Transverse colon (tissue), 4 donors: Measurements from ENCODE around the gene NOTCH1. TPM values are rescaled to one million over a fixed set of nuclear protein-coding genes. Genes with fewer than 3 reads are reported as not detected.

Experiments used
- DNase-seq: peaks from one replicate; pipeline ENCODE4 v3.0.0-alpha.2; 2019
- H3K27ac ChIP-seq, 4 donors: fragments of 200-600 bp; sonication (generic); 2 replicates each; pipeline ENCODE4 v1.5.1; 2016 to 2018; ENCODE audit warnings: inconsistent platforms in 4 of 4
- H3K27me3 ChIP-seq: fragments of 200-600 bp; sonication (generic); 2 replicates; pipeline ENCODE4 v1.5.1; 2017; ENCODE audit warnings: inconsistent platforms
- H3K36me3 ChIP-seq, 4 donors: fragments of 200-600 bp; sonication (generic); 2 replicates each; pipeline ENCODE4 v1.5.1; 2017 to 2019; ENCODE audit warnings: inconsistent platforms in 4 of 4
- H3K4me1 ChIP-seq, 4 donors: fragments of 200-600 bp; sonication (generic); 2 replicates each; pipeline ENCODE4 v1.5.1; 2017 to 2020; ENCODE audit warnings: inconsistent platforms in 4 of 4
- H3K4me3 ChIP-seq, 4 donors: fragments of 200-600 bp; sonication (generic); 1 replicate in 1 of 4; 2 replicates in 3 of 4; pipeline versions ENCODE4 v1.5.1 to v1.6.1; 2017 to 2019; ENCODE audit warnings: inconsistent platforms in 4 of 4
- H3K9me3 ChIP-seq, 2 donors: fragments of 200-600 bp; sonication (generic); 2 replicates each; pipeline ENCODE4 v1.5.1; 2017 to 2019; ENCODE audit warnings: inconsistent platforms in 2 of 2
- CTCF ChIP-seq, 5 experiments: fragments of 200-600 bp in 3 of 5; fragments of 450-650 bp in 2 of 5; sonication (generic) in 3 of 5; IDR thresholded peaks; 1 replicate in 2 of 5; 2 replicates in 3 of 5; pipeline ENCODE4 v1.5.1; 2016 to 2017; ENCODE audit warnings: antibody characterized with exemption in 5 of 5, inconsistent platforms in 3 of 5, mild to moderate bottlenecking in 2 of 5, moderate library complexity in 1 of 5
- EP300 ChIP-seq: sonication (generic); formaldehyde crosslinking; IDR thresholded peaks from one replicate; pipeline ENCODE4 v1.6.1; 2017; ENCODE audit warnings: antibody characterized with exemption, low read depth
- POLR2A ChIP-seq: fragments of 450-650 bp; IDR thresholded peaks from one replicate; pipeline ENCODE4 v1.6.1; 2016; ENCODE audit warnings: antibody characterized with exemption, mild to moderate bottlenecking, moderate library complexity
- POLR2AphosphoS5 ChIP-seq, 3 donors: sonication (generic); formaldehyde crosslinking; IDR thresholded peaks; one replicate each; pipeline ENCODE4 v1.6.1; 2016; ENCODE audit warnings: antibody characterized with exemption in 3 of 3
- WGBS, 2 donors: methylation state at CpG; one replicate each; pipeline ENCODE4 v1.1.5; 2018; ENCODE audit warnings: low coverage in 1 of 2; 5-methylcytosine and 5-hydroxymethylcytosine counted together
- in situ Hi-C, 4 donors: fragments of 200-750 bp; cut with MboI; loops; one replicate each; pipeline versions ENCODE4 v1.15.0 to v1.15.1; 2017; ENCODE audit warnings: low sequenced_read_pairs in 3 of 4, low pct_ligation_motif_present in 1 of 4, low pct_unique_long_range_greater_than_20kb in 1 of 4
- intact Hi-C: fragments of 100-400 bp; cut with DNase I; formaldehyde crosslinking; loops from one replicate; pipeline ENCODE4 v1.15.1; 2023; ENCODE audit warnings: low total_unique reads
- total RNA-seq, 4 donors: library from RNA; depleted of rRNA; stranded (reverse); fragments of >200 nt; gene quantifications; one replicate each; pipeline ENCODE4 v1.1.0, GENCODE V29; 2016

The NOTCH1 gene
- total RNA-seq, 4 donors from 2014 or later, result 48.2 to 154 (median 98.2) TPM

GRCh38 chr9:136466155-136466541, 79.7 kb downstream of the NOTCH1 start:
- intact Hi-C loops (no loop called here), in situ Hi-C loops (no loop called here)
- no peak overlapping the region for H3K27ac ChIP-seq
- no peak for TF ChIP-seq POLR2AphosphoS5 (IDR thresholded peaks at IDR 0.05)
- no peak overlapping the region for H3K4me3 ChIP-seq
- H3K4me1 ChIP-seq, result no peaks in the 10 kb centered on the region
- no peaks in the 10 kb centered on the region for H3K27me3 ChIP-seq
- peaks cover 0 to 71% (median 32%) of the 10 kb centered on the region in 4 donors for H3K36me3 ChIP-seq
- 96% methylated on average over 30 of the region's 30 CpGs; no CpG with 5 or more reads in 1 of the 2 donors for WGBS, 2 donors
- no peaks in the 10 kb centered on the region for H3K9me3 ChIP-seq
- DNase-seq, result no peak

GRCh38 chr9:136465500-136466154, 80.2 kb downstream of the NOTCH1 start:
- TF ChIP-seq POLR2A, result no peak
- TF ChIP-seq EP300, result no peak
- TF ChIP-seq CTCF (IDR thresholded peaks at IDR 0.05), result no peak
- TF ChIP-seq POLR2AphosphoS5 (IDR thresholded peaks at IDR 0.05), result no peak
- H3K27ac ChIP-seq, result no peak overlapping the region
- intact Hi-C loops, result no loop called here

GRCh38 chr9:136464241-136464640, 81.6 kb downstream of the NOTCH1 start:
- Histone ChIP-seq H3K27me3 (no peaks in the 10 kb centered on the region), H3K4me3 (no peak overlapping the region), H3K36me3 (peaks cover 0 to 80% (median 39%) of the 10 kb centered on the region in 4 donors), H3K4me1 (no peaks in the 10 kb centered on the region), H3K27ac (no peak overlapping the region), H3K9me3 (no peaks in the 10 kb centered on the region)
- WGBS, 2 donors, result 92% methylated on average over 6 of the region's 6 CpGs; no CpG with 5 or more reads in 1 of the 2 donors
- TF ChIP-seq POLR2A, result no peak
- no peak for TF ChIP-seq CTCF (IDR thresholded peaks at IDR 0.05)
- no peak for TF ChIP-seq POLR2AphosphoS5 (IDR thresholded peaks at IDR 0.05)
- no peak for TF ChIP-seq EP300
- intact Hi-C loops (no loop called here), in situ Hi-C loops (no loop called here)
- DNase-seq, result no peak

More at GRCh38 chr9:136465500-136466154, 80.2 kb downstream of the NOTCH1 start:
- in situ Hi-C loops, result no loop called here
- Histone ChIP-seq H3K9me3 (no peaks in the 10 kb centered on the region), H3K27me3 (no peaks in the 10 kb centered on the region), H3K36me3 (peaks cover 0 to 71% (median 35%) of the 10 kb centered on the region in 4 donors), H3K4me1 (no peaks in the 10 kb centered on the region), H3K4me3 (no peak overlapping the region)
- WGBS, 2 donors, result 97 to 100% methylated on average over 1 to 27 of the region's 27 CpGs
- DNase-seq, result no peak

- in situ Hi-C loops, result no loop called here
Observed at GRCh38 chr9:136463578-136463977, 82.3 kb downstream of the NOTCH1 start.

More at GRCh38 chr9:136463578-136463977, 82.3 kb downstream of the NOTCH1 start:
- Histone ChIP-seq H3K36me3 (peaks cover 0 to 84% (median 42%) of the 10 kb centered on the region in 4 donors), H3K4me3 (no peak overlapping the region), H3K4me1 (no peaks in the 10 kb centered on the region), H3K9me3 (no peaks in the 10 kb centered on the region), H3K27me3 (no peaks in the 10 kb centered on the region), H3K27ac (no peak overlapping the region)
- WGBS, 2 donors, result 95% methylated on average over 14 of the region's 14 CpGs; no CpG with 5 or more reads in 1 of the 2 donors
- TF ChIP-seq POLR2A (no peak), EP300 (no peak), CTCF (IDR thresholded peaks at IDR 0.05) (no peak), POLR2AphosphoS5 (IDR thresholded peaks at IDR 0.05) (no peak)
- intact Hi-C loops, result no loop called here
- no peak for DNase-seq
